ENCODE data around the gene VAPB. TPM values are rescaled to one million over a fixed set of nuclear protein-coding genes. Genes with fewer than 3 reads are reported as not detected.

VAPB gene
- total RNA-seq, 1 experiment from 2014 or later = 46.6 TPM

DNA sequence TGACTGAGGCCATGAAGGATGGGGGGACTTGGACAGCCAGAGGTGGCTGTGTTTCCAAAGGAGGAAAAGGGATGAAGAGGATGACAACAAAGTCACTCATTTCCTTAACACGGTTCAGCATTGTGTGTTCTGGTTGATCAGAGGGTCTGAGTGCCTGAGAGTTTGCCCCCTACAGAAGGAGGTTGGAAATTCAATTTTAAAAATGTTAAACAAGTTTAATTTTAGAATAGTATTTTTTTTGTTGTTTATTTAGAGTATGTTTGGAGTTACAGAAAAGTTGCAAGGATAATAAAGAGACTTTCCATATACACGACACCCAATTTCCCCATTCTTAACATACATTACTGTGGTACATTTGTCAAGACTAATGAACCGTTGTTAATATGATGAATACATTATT, 10.3 kb upstream of the VAPB start:
- Mint-ChIP-seq H3K27me3 (ENCODE audit: low read depth) (peaks cover 23% of the 10 kb centered on the region), H3K27ac (no peak overlapping the region), H3K4me3 (no peak overlapping the region), H3K4me1 (peaks cover 48% of the 10 kb centered on the region), H3K9me3 (peaks cover 32% of the 10 kb centered on the region), H3K36me3 (peaks cover 26% of the 10 kb centered on the region)
- DNase-seq (ENCODE audit: low spot score) (no peak), ATAC-seq (no peak)
- ChIA-PET POLR2A (no interaction called here), CTCF (no interaction called here)
- no peak for TF ChIP-seq GABPB1 (CRISPR knock-in tag; IDR thresholded peaks at IDR 0.05)
- no peak for TF ChIP-seq PRRX2 (CRISPR knock-in tag; IDR thresholded peaks at IDR 0.05)
- TF ChIP-seq, protein P1, sequence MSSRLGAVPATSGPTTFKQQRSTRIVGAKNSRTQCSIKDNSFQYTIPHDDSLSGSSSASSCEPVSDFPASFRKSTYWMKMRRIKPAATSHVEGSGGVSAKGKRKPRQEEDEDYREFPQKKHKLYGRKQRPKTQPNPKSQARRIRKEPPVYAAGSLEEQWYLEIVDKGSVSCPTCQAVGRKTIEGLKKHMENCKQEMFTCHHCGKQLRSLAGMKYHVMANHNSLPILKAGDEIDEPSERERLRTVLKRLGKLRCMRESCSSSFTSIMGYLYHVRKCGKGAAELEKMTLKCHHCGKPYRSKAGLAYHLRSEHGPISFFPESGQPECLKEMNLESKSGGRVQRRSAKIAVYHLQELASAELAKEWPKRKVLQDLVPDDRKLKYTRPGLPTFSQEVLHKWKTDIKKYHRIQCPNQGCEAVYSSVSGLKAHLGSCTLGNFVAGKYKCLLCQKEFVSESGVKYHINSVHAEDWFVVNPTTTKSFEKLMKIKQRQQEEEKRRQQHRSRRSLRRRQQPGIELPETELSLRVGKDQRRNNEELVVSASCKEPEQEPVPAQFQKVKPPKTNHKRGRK (CRISPR knock-in tag; IDR thresholded peaks at IDR 0.05; ENCODE audit: borderline replicate concordance) = no peak
- no peak for TF ChIP-seq EMX1 (CRISPR knock-in tag; IDR thresholded peaks at IDR 0.05)
- no peak for TF ChIP-seq ZNF396 (CRISPR knock-in tag; IDR thresholded peaks at IDR 0.05; ENCODE audit: borderline replicate concordance)
- no peak for TF ChIP-seq JAZF1 (CRISPR knock-in tag; IDR thresholded peaks at IDR 0.05)
- no peak for TF ChIP-seq ZNF671 (CRISPR knock-in tag; IDR thresholded peaks at IDR 0.05)
- no peak for TF ChIP-seq NFE2L1 (CRISPR knock-in tag; IDR thresholded peaks at IDR 0.05)
- TF ChIP-seq, protein P2, sequence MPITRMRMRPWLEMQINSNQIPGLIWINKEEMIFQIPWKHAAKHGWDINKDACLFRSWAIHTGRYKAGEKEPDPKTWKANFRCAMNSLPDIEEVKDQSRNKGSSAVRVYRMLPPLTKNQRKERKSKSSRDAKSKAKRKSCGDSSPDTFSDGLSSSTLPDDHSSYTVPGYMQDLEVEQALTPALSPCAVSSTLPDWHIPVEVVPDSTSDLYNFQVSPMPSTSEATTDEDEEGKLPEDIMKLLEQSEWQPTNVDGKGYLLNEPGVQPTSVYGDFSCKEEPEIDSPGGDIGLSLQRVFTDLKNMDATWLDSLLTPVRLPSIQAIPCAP (CRISPR knock-in tag; IDR thresholded peaks at IDR 0.05) = no peak
- TF ChIP-seq ZNF121 (CRISPR knock-in tag; IDR thresholded peaks at IDR 0.05) = no peak
- TF ChIP-seq GTF2I (CRISPR knock-in tag; conservative IDR thresholded peaks at IDR 0.05) = no peak

DNA sequence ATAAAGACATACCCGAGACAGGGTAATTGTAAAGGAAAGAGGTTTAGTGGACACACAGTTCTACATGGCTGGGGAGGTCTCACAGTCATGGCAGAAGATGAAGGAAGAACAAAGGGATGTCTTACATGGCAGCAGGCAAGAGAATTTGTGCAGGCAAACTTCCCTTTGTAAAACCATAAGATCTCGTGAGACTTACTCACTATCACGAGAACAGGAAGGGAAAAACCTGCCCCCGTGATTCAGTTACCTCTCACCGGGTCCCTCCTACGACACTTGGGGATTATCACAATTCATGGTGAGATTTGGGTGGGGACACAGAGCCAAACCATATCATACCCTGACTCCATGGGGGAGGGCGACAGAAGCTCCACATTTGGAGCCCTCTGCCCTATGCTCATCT, 7.4 kb upstream of the VAPB start:
- Mint-ChIP-seq H3K27ac (no peak overlapping the region), H3K9me3 (peaks cover 32% of the 10 kb centered on the region), H3K4me1 (peaks cover 25% of the 10 kb centered on the region), H3K27me3 (ENCODE audit: low read depth) (peaks cover 24% of the 10 kb centered on the region), H3K36me3 (peaks cover 26% of the 10 kb centered on the region), H3K4me3 (no peak overlapping the region)
- DNase-seq (ENCODE audit: low spot score) (no peak), ATAC-seq (no peak)
- ChIA-PET POLR2A (interaction anchor here (0.5 kb wide), 1 partner anchor 16 kb away, joined by 3 read pairs; no protein-coding TSS in a partner anchor), CTCF (no interaction called here)
- no peak for TF ChIP-seq JAZF1 (CRISPR knock-in tag; IDR thresholded peaks at IDR 0.05)
- TF ChIP-seq, protein P3, sequence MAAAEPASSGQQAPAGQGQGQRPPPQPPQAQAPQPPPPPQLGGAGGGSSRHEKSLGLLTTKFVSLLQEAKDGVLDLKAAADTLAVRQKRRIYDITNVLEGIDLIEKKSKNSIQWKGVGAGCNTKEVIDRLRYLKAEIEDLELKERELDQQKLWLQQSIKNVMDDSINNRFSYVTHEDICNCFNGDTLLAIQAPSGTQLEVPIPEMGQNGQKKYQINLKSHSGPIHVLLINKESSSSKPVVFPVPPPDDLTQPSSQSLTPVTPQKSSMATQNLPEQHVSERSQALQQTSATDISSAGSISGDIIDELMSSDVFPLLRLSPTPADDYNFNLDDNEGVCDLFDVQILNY (CRISPR knock-in tag; IDR thresholded peaks at IDR 0.05) = no peak
- TF ChIP-seq, protein P4, sequence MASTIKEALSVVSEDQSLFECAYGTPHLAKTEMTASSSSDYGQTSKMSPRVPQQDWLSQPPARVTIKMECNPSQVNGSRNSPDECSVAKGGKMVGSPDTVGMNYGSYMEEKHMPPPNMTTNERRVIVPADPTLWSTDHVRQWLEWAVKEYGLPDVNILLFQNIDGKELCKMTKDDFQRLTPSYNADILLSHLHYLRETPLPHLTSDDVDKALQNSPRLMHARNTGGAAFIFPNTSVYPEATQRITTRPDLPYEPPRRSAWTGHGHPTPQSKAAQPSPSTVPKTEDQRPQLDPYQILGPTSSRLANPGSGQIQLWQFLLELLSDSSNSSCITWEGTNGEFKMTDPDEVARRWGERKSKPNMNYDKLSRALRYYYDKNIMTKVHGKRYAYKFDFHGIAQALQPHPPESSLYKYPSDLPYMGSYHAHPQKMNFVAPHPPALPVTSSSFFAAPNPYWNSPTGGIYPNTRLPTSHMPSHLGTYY (CRISPR knock-in tag; IDR thresholded peaks at IDR 0.05) = no peak
- no peak for TF ChIP-seq ETV6 (CRISPR knock-in tag; IDR thresholded peaks at IDR 0.05)
- TF ChIP-seq, protein P5, sequence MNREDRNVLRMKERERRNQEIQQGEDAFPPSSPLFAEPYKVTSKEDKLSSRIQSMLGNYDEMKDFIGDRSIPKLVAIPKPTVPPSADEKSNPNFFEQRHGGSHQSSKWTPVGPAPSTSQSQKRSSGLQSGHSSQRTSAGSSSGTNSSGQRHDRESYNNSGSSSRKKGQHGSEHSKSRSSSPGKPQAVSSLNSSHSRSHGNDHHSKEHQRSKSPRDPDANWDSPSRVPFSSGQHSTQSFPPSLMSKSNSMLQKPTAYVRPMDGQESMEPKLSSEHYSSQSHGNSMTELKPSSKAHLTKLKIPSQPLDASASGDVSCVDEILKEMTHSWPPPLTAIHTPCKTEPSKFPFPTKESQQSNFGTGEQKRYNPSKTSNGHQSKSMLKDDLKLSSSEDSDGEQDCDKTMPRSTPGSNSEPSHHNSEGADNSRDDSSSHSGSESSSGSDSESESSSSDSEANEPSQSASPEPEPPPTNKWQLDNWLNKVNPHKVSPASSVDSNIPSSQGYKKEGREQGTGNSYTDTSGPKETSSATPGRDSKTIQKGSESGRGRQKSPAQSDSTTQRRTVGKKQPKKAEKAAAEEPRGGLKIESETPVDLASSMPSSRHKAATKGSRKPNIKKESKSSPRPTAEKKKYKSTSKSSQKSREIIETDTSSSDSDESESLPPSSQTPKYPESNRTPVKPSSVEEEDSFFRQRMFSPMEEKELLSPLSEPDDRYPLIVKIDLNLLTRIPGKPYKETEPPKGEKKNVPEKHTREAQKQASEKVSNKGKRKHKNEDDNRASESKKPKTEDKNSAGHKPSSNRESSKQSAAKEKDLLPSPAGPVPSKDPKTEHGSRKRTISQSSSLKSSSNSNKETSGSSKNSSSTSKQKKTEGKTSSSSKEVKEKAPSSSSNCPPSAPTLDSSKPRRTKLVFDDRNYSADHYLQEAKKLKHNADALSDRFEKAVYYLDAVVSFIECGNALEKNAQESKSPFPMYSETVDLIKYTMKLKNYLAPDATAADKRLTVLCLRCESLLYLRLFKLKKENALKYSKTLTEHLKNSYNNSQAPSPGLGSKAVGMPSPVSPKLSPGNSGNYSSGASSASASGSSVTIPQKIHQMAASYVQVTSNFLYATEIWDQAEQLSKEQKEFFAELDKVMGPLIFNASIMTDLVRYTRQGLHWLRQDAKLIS (CRISPR knock-in tag; IDR thresholded peaks at IDR 0.05; ENCODE audit: borderline replicate concordance) = no peak
- no peak for TF ChIP-seq ZNF416 (CRISPR knock-in tag; IDR thresholded peaks at IDR 0.05)
- no peak for TF ChIP-seq SMAD3 (CRISPR knock-in tag; IDR thresholded peaks at IDR 0.05; ENCODE audit: borderline replicate concordance)
- TF ChIP-seq IRF2 (CRISPR knock-in tag; IDR thresholded peaks at IDR 0.05; ENCODE audit: borderline replicate concordance, low read depth) = no peak
- TF ChIP-seq NFE2L1 (CRISPR knock-in tag; IDR thresholded peaks at IDR 0.05) = no peak
- TF ChIP-seq RORB (CRISPR knock-in tag; IDR thresholded peaks at IDR 0.05) = no peak
- no peak for TF ChIP-seq OVOL2 (CRISPR knock-in tag; IDR thresholded peaks at IDR 0.05; ENCODE audit: borderline replicate concordance)
- TF ChIP-seq MXD4 (CRISPR knock-in tag; IDR thresholded peaks at IDR 0.05; ENCODE audit: borderline replicate concordance) = no peak
- TF ChIP-seq, protein P6, sequence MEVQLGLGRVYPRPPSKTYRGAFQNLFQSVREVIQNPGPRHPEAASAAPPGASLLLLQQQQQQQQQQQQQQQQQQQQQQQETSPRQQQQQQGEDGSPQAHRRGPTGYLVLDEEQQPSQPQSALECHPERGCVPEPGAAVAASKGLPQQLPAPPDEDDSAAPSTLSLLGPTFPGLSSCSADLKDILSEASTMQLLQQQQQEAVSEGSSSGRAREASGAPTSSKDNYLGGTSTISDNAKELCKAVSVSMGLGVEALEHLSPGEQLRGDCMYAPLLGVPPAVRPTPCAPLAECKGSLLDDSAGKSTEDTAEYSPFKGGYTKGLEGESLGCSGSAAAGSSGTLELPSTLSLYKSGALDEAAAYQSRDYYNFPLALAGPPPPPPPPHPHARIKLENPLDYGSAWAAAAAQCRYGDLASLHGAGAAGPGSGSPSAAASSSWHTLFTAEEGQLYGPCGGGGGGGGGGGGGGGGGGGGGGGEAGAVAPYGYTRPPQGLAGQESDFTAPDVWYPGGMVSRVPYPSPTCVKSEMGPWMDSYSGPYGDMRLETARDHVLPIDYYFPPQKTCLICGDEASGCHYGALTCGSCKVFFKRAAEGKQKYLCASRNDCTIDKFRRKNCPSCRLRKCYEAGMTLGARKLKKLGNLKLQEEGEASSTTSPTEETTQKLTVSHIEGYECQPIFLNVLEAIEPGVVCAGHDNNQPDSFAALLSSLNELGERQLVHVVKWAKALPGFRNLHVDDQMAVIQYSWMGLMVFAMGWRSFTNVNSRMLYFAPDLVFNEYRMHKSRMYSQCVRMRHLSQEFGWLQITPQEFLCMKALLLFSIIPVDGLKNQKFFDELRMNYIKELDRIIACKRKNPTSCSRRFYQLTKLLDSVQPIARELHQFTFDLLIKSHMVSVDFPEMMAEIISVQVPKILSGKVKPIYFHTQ (CRISPR knock-in tag; IDR thresholded peaks at IDR 0.05) = no peak
- TF ChIP-seq, protein P7, sequence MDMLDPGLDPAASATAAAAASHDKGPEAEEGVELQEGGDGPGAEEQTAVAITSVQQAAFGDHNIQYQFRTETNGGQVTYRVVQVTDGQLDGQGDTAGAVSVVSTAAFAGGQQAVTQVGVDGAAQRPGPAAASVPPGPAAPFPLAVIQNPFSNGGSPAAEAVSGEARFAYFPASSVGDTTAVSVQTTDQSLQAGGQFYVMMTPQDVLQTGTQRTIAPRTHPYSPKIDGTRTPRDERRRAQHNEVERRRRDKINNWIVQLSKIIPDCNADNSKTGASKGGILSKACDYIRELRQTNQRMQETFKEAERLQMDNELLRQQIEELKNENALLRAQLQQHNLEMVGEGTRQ (CRISPR knock-in tag; IDR thresholded peaks at IDR 0.05) = no peak
- TF ChIP-seq NR1H2 (CRISPR knock-in tag; IDR thresholded peaks at IDR 0.05) = no peak
- TF ChIP-seq, protein P2 (CRISPR knock-in tag; IDR thresholded peaks at IDR 0.05) = no peak

Data from WTC11 (cell line).